Activated naive CD4-positive, alpha-beta T cell treated with anti-CD3 and anti-CD28 coated beads for 36 hours (primary cell): Measurements from ENCODE around the gene CCDC59. TPM values are rescaled to one million over a fixed set of nuclear protein-coding genes. Genes with fewer than 3 reads are reported as not detected.
"Not testable (repeated sequence)": the region's sequence is repeated elsewhere in the genome, so short reads cannot be mapped to it uniquely, and the experiment has no call there.

Experiments used
- CTCF ChIA-PET: fragments of 350-600 bp; sonication (Branson Sonifier 250); formaldehyde crosslinking; loops from one replicate; lab custom pipeline; 2021; ENCODE audit warnings: antibody characterized with exemption; lab: Charles Lee
- DNase-seq: peaks from one replicate; pipeline ENCODE4 v3.0.0-alpha.2; 2020
- H3K27ac Mint-ChIP-seq: one replicate; pipeline ENCODE4 v1.8.0; 2021; ENCODE audit warnings: mild to moderate bottlenecking, mixed read lengths
- H3K27me3 Mint-ChIP-seq: one replicate; pipeline ENCODE4 v1.8.0; 2021; ENCODE audit warnings: low read depth, mixed read lengths
- H3K36me3 Mint-ChIP-seq: one replicate; pipeline ENCODE4 v1.8.0; 2021; ENCODE audit warnings: low read depth, mixed read lengths
- H3K4me1 Mint-ChIP-seq: one replicate; pipeline ENCODE4 v1.8.0; 2021; ENCODE audit warnings: low read depth, mixed read lengths
- H3K4me3 Mint-ChIP-seq: one replicate; pipeline ENCODE4 v1.8.0; 2021; ENCODE audit warnings: mild to moderate bottlenecking, moderate library complexity, mixed read lengths
- H3K9me3 Mint-ChIP-seq: one replicate; pipeline ENCODE4 v1.8.0; 2021; ENCODE audit warnings: mixed read lengths
- intact Hi-C: fragments of 100-400 bp; cut with micrococcal nuclease; formaldehyde crosslinking; loops from one replicate; pipeline ENCODE4 v1.15.1; 2023
- total RNA-seq, 2 experiments: library from RNA; stranded (reverse); gene quantifications; one replicate each; pipeline ENCODE4 v1.2.3, GENCODE V29; 2021

Gene CCDC59
- total RNA-seq, result 10 to 100 TPM; 87.1 to 93.3 TPM

DNA sequence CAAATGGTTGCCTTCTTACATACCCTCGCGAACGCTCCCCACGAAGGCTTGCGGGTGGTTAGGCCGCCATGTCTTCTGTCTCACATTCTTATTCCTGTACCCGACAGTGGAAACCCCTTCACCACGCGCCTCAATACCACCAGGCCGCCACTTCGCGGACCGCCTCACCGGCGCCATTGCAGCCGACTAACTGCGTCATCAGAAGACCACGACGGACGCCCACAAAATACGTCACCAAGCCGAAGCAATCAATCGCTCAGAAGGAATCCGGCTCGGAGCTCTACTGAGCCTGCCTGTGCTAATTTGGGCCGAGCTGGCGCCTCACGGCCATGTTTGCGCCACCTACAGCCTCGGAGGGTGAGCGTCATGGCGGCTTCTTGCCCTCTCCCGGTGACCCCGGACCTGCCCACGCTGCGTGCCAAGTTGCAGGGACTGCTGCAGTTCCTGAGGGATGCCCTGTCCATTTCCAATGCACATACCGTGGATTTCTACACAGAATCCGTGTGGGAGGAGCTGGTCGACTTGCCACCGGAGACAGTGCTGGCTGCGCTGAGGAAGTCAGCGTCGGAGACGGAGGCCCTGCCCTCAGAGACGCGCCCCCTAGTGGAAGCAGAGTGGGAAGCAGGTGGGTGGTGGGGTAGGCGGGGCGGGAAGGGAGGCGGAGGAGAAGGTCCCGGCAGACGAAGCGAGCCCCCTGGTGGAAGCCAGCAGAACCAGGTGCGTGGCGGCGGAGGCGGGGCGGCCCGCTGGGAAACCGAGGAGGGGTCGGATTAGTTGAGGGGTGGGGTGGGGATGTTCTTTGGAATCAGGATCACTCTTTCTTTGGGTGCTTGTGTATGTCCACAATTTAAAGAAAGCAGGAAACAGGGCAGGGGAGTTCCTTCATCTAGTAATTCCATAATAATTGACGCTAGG is at the start of gene CCDC59, which contains the start of gene METTL25:
CCDC59 (minus strand) TSS at position 188 of the 915 bp plus-strand sequence; CDS start at position 177, 11 bp downstream.
METTL25 (plus strand) TSS at position 330 of the 915 bp plus-strand sequence; CDS start at position 367, 37 bp downstream.
- peaks cover 42% of the 10 kb centered on the region for H3K4me1 Mint-ChIP-seq
- H3K36me3 Mint-ChIP-seq, result peaks cover 34% of the 10 kb centered on the region
- H3K27ac Mint-ChIP-seq, result peak within 1 kb of the TSS; percentile 96
- no peaks in the 10 kb centered on the region for H3K27me3 Mint-ChIP-seq
- H3K9me3 Mint-ChIP-seq, result no peaks in the 10 kb centered on the region
- intact Hi-C loops, result loop anchor here (1.0 to 5.0 kb wide), 6 partner anchors 328 to 714 kb away; partner anchors contain the start of genes PPFIA2 and TMTC2
- H3K4me3 Mint-ChIP-seq, result peak within 1 kb of the TSS; percentile 93
- CTCF ChIA-PET, result interaction anchor here (0.6 to 1.2 kb wide), 14 partner anchors 9 to 716 kb away, joined by 3 to 5 read pairs (median 3); no protein-coding TSS in a partner anchor
- peak; percentile 98 for DNase-seq

DNA sequence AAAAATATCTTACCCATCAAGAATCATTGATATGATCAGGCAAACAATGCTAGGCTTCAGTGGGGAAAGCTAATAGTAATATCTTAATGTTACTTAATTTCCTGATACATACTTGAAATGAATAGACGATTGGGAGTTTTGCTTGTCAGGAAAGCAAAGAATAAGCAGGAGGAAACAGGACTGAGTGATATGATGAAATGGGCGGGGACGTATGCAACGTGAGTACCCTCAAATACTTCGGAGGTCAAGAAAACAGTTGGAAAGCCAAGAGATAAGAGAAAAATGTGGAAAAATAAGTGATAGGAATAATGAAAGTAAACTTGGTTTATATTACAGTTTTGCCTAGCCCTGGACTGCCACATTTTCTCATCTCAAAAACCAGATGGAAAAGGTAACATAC is 49.3 kb upstream of the CCDC59 start:
- CTCF ChIA-PET, result no interaction called here
- Mint-ChIP-seq H3K36me3 (peaks cover 13% of the 10 kb centered on the region), H3K4me3 (no peak overlapping the region), H3K27ac (no peak overlapping the region), H3K4me1 (no peaks in the 10 kb centered on the region), H3K27me3 (no peaks in the 10 kb centered on the region), H3K9me3 (no peaks in the 10 kb centered on the region)
- no peak for DNase-seq
- intact Hi-C loops, result no loop called here

DNA sequence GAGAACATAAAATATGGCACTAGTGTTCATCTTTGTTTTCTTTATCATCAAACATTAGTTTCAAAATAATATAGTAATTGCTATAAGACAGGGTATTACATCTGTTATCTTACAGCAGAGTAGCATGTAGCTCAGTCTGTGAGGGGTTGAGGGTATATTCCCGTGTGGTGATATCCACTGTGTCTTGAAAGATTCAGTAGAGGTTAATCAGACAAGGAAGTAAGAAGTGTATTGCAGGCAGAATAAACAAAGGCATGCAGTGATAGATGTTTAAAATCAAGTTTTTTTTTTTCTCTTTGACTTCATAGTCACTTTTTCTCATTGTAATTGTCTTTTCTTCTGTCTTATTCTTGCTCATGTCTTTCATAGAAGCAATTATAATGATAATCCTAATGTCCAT is 48.5 kb upstream of the CCDC59 start:
- Mint-ChIP-seq H3K36me3 (peaks cover 13% of the 10 kb centered on the region), H3K9me3 (no peaks in the 10 kb centered on the region), H3K27me3 (no peaks in the 10 kb centered on the region), H3K4me3 (no peak overlapping the region), H3K27ac (no peak overlapping the region), H3K4me1 (no peaks in the 10 kb centered on the region)
- no peak for DNase-seq
- CTCF ChIA-PET, result no interaction called here
- intact Hi-C loops, result no loop called here

- Mint-ChIP-seq H3K27ac (no peak overlapping the region), H3K9me3 (no peaks in the 10 kb centered on the region), H3K4me3 (no peak overlapping the region), H3K36me3 (peaks cover 16% of the 10 kb centered on the region), H3K27me3 (no peaks in the 10 kb centered on the region), H3K4me1 (no peaks in the 10 kb centered on the region)
- CTCF ChIA-PET, result no interaction called here
- no peak for DNase-seq
- intact Hi-C loops, result no loop called here
Observed at GRCh38 chr12:82400819-82401218, 42.6 kb upstream of the CCDC59 start.

- CTCF ChIA-PET, result interaction anchor here (0.7 kb wide), 1 partner anchor 41 kb away, joined by 3 read pairs; the partner anchor contains the start of genes CCDC59 and METTL25
- Mint-ChIP-seq H3K27me3 (no peaks in the 10 kb centered on the region), H3K4me1 (no peaks in the 10 kb centered on the region), H3K4me3 (no peak overlapping the region), H3K27ac (no peak overlapping the region), H3K36me3 (peaks cover 12% of the 10 kb centered on the region), H3K9me3 (no peaks in the 10 kb centered on the region)
- DNase-seq, result no peak
- intact Hi-C loops, result no loop called here
Observed at GRCh38 chr12:82398879-82399278, 40.7 kb upstream of the CCDC59 start.

DNA sequence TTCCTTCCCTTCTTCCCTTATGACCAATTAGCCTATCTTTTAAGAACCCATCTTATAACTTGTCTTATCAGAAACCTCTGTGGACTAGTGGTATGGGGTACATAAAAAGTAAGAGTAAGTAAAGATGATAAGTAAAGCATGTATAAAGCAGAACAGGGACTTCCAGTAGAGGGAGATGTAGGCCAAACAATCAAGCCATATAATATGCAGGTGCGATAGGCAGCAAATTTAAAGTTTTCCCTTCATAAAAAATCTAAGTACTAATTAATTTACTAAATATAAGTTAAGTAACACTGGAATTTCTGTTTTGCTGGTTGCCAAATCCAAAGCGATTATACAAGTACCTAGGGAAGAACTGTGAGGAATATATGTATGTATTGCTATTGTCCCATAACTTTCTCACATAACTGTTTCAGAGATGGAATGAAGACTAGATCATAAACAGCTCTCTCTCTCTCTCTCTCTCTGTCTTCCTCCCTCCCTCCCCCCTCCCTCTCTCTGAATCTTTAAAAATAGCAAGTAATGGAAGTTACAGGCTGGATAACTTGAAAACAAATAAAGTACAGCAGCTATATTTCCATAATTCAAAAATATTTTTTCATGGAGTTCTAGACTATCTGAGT is 25.9 kb upstream of the CCDC59 start:
- Mint-ChIP-seq H3K27ac (no peak overlapping the region), H3K36me3 (peaks cover 6% of the 10 kb centered on the region), H3K27me3 (no peaks in the 10 kb centered on the region), H3K9me3 (peaks cover 1% of the 10 kb centered on the region), H3K4me3 (no peak overlapping the region), H3K4me1 (no peaks in the 10 kb centered on the region)
- DNase-seq, result no peak
- intact Hi-C loops, result loop anchor here (5.0 kb wide), 1 partner anchor 303 kb away; the partner anchor contains the start of gene TMTC2
- CTCF ChIA-PET, result interaction anchor here (0.6 to 0.7 kb wide), 3 partner anchors 10 to 349 kb away, joined by 3 to 6 read pairs (median 4); no protein-coding TSS in a partner anchor

GRCh38 chr12:82378997-82379396 is 20.8 kb upstream of the CCDC59 start:
- H3K4me3 Mint-ChIP-seq, result no peak overlapping the region
- H3K27ac Mint-ChIP-seq, result no peak overlapping the region
- H3K36me3 Mint-ChIP-seq, result peaks cover 9% of the 10 kb centered on the region
- no peaks in the 10 kb centered on the region for H3K27me3 Mint-ChIP-seq
- no peaks in the 10 kb centered on the region for H3K4me1 Mint-ChIP-seq
- intact Hi-C loops, result no loop called here
- CTCF ChIA-PET, result no interaction called here
- peaks cover 4% of the 10 kb centered on the region for H3K9me3 Mint-ChIP-seq
- DNase-seq, result no peak

GRCh38 chr12:82375201-82375600 is 17.0 kb upstream of the CCDC59 start:
- Mint-ChIP-seq H3K36me3 (peaks cover 29% of the 10 kb centered on the region), H3K4me3 (no peak overlapping the region), H3K4me1 (no peaks in the 10 kb centered on the region), H3K9me3 (peaks cover 8% of the 10 kb centered on the region), H3K27me3 (no peaks in the 10 kb centered on the region), H3K27ac (no peak overlapping the region)
- DNase-seq, result no peak
- CTCF ChIA-PET, result interaction anchor here (1.5 kb wide), 1 partner anchor 15 kb away, joined by 4 read pairs; no protein-coding TSS in a partner anchor
- intact Hi-C loops, result no loop called here

- no peak for DNase-seq
- Mint-ChIP-seq H3K4me3 (no peak overlapping the region), H3K27me3 (no peaks in the 10 kb centered on the region), H3K36me3 (peaks cover 15% of the 10 kb centered on the region), H3K27ac (no peak overlapping the region), H3K4me1 (peaks cover 12% of the 10 kb centered on the region), H3K9me3 (peaks cover 2% of the 10 kb centered on the region)
- intact Hi-C loops, result no loop called here
- CTCF ChIA-PET, result no interaction called here
Observed at GRCh38 chr12:82366197-82366596, 8.0 kb upstream of the CCDC59 start.

DNA sequence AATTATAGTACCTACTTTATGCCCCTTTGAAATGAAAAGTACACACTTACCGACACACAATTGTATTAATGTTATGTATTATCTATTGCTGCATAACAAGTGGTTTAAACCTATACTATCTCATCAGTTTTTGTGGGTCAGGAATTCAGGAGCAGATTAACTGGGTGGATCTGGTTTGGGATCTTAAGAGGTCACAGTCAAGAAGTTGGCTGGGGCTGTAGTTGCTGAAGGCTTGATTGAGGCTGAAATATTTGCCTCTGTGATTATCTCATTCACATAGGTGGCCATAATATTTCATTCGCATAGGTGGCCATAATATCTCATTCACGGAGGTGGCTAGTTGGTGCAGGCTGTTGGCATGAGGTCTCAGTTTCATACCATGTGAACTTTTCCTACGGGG is 5.8 kb upstream of the CCDC59 start:
- no peak for DNase-seq
- peaks cover 31% of the 10 kb centered on the region for H3K4me1 Mint-ChIP-seq
- CTCF ChIA-PET, result no interaction called here
- no peak overlapping the region for H3K4me3 Mint-ChIP-seq
- H3K27me3 Mint-ChIP-seq, result no peaks in the 10 kb centered on the region
- intact Hi-C loops, result no loop called here
- H3K36me3 Mint-ChIP-seq, result peaks cover 12% of the 10 kb centered on the region
- H3K9me3 Mint-ChIP-seq, result no peaks in the 10 kb centered on the region
- H3K27ac Mint-ChIP-seq, result no peak overlapping the region

GRCh38 chr12:82361461-82361915 is 3.3 kb upstream of the CCDC59 start:
- Mint-ChIP-seq H3K4me1 (peaks cover 38% of the 10 kb centered on the region), H3K4me3 (no peak overlapping the region), H3K36me3 (peaks cover 17% of the 10 kb centered on the region), H3K9me3 (no peaks in the 10 kb centered on the region), H3K27ac (no peak overlapping the region), H3K27me3 (no peaks in the 10 kb centered on the region)
- DNase-seq, result no peak
- CTCF ChIA-PET, result no interaction called here
- intact Hi-C loops, result no loop called here

- Mint-ChIP-seq H3K36me3 (peaks cover 22% of the 10 kb centered on the region), H3K4me1 (peaks cover 40% of the 10 kb centered on the region)
- CTCF ChIA-PET, result interaction anchor here (0.6 to 1.0 kb wide), 2 partner anchors 13 to 786 kb away, joined by 3 to 4 read pairs; no protein-coding TSS in a partner anchor
- H3K4me3 Mint-ChIP-seq, DNase-seq, H3K27ac Mint-ChIP-seq, H3K27me3 Mint-ChIP-seq, intact Hi-C loops, H3K9me3 Mint-ChIP-seq: not testable (repeated sequence)
Observed at GRCh38 chr12:82360834-82361233, 2.6 kb upstream of the CCDC59 start.
